Activated T-helper 1 cell treated with Interleukin-2 at 50 U/mL for 16 hours (primary cell): ENCODE measurements around the gene CITED1.

ENCODE experiments used
- DNase-seq: peaks from one replicate; pipeline ENCODE4 v3.0.0-alpha.2; 2020; ENCODE audit warnings: low read depth

CITED1 gene

GRCh38 chrX:72270316-72270866, 35.3 kb downstream of the CITED1 start:
- DNase-seq: no peak

- DNase-seq: no peak
Observed at GRCh38 chrX:72269671-72270251, 36.0 kb downstream of the CITED1 start.

- DNase-seq: no peak
Observed at GRCh38 chrX:72268597-72269365, 36.9 kb downstream of the CITED1 start.

DNA sequence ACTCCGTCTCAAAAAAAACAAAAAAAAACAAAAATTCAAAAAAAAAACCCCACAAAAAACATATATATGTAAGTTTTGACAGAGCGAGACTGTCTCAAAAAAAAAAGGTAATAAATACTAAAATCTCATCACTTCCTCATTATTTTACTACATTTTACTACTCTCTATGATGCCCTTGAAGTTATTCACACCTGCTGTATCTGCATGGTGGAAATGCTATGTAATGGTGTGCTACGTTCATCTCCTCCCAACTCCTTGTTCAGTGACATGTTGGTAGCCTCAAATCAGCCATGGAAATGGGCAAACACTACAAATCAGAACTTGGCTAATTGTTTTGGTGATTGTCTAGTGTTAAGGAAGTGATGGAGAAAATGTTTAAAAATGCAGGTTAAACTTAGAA, 40.5 kb downstream of the CITED1 start:
- DNase-seq: no peak

DNA sequence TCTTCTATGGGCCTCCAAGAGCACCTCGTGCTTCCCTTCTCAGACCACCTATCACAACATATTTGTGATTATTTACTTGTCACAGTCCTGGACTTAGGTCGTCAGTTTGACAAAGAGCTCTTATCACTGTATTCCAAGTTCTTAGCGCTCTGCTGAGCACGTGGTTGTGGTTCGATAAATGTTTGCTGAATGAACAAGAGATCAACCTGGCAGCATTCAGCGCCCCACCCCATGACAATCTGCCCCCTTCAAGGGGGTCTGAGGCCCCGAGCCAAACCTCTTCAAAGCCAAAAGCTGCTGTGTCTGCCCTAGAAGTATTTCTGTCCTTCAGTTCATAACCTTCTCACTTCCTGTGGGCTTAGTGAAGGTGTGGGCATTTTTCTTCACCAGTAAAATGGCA, 43.6 kb downstream of the CITED1 start:
- no peak for DNase-seq

- no peak for DNase-seq
Observed at GRCh38 chrX:72260448-72260847, 45.3 kb downstream of the CITED1 start.

- DNase-seq: no peak
Observed at GRCh38 chrX:72258174-72258573, 47.5 kb downstream of the CITED1 start.

GRCh38 chrX:72255864-72256263, 49.9 kb downstream of the CITED1 start:
- no peak for DNase-seq

GRCh38 chrX:72255445-72255844, 50.3 kb downstream of the CITED1 start:
- no peak for DNase-seq

DNA sequence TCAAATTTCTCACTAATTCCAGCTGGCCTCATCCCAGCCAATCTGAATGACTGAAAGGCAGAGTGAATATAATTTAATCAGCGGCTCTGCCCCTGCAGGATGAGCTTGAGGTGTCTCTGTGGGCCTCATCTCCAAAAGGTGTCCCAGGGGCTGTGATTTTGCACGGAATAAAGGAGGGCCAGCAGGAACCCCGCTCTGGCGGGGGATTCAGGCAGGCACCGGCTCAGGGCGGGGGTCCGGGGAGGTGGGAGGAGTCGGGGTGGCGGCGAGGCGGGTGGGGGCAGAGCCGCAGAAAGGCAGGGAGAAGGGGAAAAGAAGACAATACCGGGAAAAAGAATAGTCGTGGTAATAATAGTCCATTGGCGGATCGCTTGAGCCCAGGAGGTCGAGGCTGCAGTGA, 50.9 kb downstream of the CITED1 start:
- DNase-seq: no peak

DNA sequence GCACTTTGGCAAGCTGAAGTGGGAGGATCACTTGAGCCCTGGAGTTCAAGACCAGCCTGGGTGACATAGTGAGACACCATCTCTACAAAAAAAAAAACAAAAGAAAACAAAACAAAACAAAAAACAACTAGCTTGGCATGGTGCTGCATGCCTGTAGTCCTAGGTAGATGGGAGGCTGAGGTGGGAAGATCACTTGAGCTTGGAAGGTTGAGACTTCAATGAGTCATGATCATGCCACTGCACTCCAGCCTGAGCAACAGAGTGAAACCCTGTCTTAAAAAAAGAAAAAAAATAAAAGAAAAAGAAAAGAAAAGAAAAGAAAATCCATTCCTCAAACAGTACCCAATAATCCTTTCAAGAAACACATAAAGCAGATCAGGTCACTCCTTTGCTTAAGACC, 52.0 kb downstream of the CITED1 start:
- no peak for DNase-seq
